GM18909 (cell line): ENCODE measurements around the gene MAP4K4.

Source experiments
- ATAC-seq: cut with Tn5 transposase; IDR thresholded peaks from one replicate; pipeline ENCODE4 v1.9.1; 2021; ENCODE audit warnings: mild to moderate bottlenecking; ENCODE audit not compliant: unreplicated experiment, poor library complexity

The MAP4K4 gene

GRCh38 chr2:101781326-101781725 lies 83.8 kb downstream of the MAP4K4 start:
- ATAC-seq, result no peak

- no peak for ATAC-seq
Measured at GRCh38 chr2:101781791-101782426, 84.4 kb downstream of the MAP4K4 start.

- ATAC-seq, result no peak
Measured at GRCh38 chr2:101782427-101782792, 84.9 kb downstream of the MAP4K4 start.

GRCh38 chr2:101787097-101787496 lies 89.6 kb downstream of the MAP4K4 start:
- ATAC-seq, result no peak

- ATAC-seq, result no peak
Measured at GRCh38 chr2:101788565-101788964, 91.1 kb downstream of the MAP4K4 start.

GRCh38 chr2:101788995-101789970 lies 91.8 kb downstream of the MAP4K4 start:
- no peak for ATAC-seq

- ATAC-seq, result no peak
Measured at GRCh38 chr2:101790416-101790815, 92.9 kb downstream of the MAP4K4 start.

GRCh38 chr2:101790857-101791256 lies 93.3 kb downstream of the MAP4K4 start:
- no peak for ATAC-seq

GRCh38 chr2:101792208-101792607 lies 94.7 kb downstream of the MAP4K4 start:
- ATAC-seq, result no peak

GRCh38 chr2:101793277-101793969 lies 95.9 kb downstream of the MAP4K4 start:
- no peak for ATAC-seq

- ATAC-seq, result no peak
Measured at GRCh38 chr2:101794141-101794540, 96.6 kb downstream of the MAP4K4 start.

- ATAC-seq, result no peak
Measured at GRCh38 chr2:101795033-101795432, 97.5 kb downstream of the MAP4K4 start.

- ATAC-seq, result no peak
Measured at GRCh38 chr2:101796825-101797600, 99.5 kb downstream of the MAP4K4 start.

- no peak for ATAC-seq
Measured at GRCh38 chr2:101801496-101801895, 104.0 kb downstream of the MAP4K4 start.

- ATAC-seq, result no peak
Measured at GRCh38 chr2:101802329-101802728, 104.8 kb downstream of the MAP4K4 start.

- ATAC-seq, result no peak
Measured at GRCh38 chr2:101803128-101803527, 105.6 kb downstream of the MAP4K4 start.

GRCh38 chr2:101803945-101804696 lies 106.6 kb downstream of the MAP4K4 start:
- ATAC-seq, result no peak

- ATAC-seq, result no peak
Measured at GRCh38 chr2:101805152-101806088, 107.9 kb downstream of the MAP4K4 start.
